Fibroblast of mammary gland (primary cell): ENCODE results near the gene ATG9B.
A peak's percentile ranks its signal among the peaks of the same experiment; 100 is the strongest.

Source experiments
- DNase-seq: peaks from one replicate; pipeline ENCODE4 v3.0.0-alpha.2; 2010; ENCODE audit warnings: low read depth
- H3K4me3 ChIP-seq: 2 replicates; pipeline ENCODE4 v1.5.1; 2011; ENCODE audit warnings: low read depth, mild to moderate bottlenecking, low read length, moderate library complexity; ENCODE audit not compliant: control insufficient read depth
- TF ChIP-seq, protein P1 (sequence below): conservative IDR thresholded peaks from 2 replicates; pipeline ENCODE4 v1.5.1; 2011; ENCODE audit warnings: low read depth, low read length, inconsistent platforms; ENCODE audit not compliant: control insufficient read depth, insufficient read depth

Gene ATG9B

DNA sequence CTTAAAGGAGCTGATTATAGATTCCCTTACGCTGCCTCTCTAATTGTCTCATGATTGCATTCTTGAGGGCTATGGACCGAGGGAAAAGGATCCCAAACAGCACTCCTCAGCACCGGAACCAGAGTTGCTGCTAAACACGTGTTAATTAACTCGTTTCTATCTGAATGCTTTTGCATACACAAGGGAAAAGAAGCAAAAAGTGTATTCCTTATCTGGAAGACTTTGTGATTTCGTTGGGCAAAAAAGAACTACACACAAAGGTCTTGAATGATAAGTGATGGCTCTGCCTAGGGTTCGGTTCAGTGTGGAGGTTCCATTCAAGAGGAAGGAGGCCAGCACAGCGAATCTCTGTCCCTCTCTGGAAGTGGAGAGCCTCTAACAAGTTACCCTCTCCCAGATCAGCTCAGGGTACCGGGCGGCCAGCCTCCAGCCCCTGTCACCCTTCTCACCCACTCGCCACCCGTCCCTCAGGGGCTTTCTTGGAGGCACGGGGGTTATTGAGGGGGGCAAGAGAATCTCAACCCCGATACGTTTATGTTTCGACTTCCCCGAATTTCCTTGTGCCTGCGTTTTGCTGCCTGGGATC is 34.6 kb upstream of the ATG9B start:
- peak; percentile 43 for DNase-seq
- TF ChIP-seq, protein P1, sequence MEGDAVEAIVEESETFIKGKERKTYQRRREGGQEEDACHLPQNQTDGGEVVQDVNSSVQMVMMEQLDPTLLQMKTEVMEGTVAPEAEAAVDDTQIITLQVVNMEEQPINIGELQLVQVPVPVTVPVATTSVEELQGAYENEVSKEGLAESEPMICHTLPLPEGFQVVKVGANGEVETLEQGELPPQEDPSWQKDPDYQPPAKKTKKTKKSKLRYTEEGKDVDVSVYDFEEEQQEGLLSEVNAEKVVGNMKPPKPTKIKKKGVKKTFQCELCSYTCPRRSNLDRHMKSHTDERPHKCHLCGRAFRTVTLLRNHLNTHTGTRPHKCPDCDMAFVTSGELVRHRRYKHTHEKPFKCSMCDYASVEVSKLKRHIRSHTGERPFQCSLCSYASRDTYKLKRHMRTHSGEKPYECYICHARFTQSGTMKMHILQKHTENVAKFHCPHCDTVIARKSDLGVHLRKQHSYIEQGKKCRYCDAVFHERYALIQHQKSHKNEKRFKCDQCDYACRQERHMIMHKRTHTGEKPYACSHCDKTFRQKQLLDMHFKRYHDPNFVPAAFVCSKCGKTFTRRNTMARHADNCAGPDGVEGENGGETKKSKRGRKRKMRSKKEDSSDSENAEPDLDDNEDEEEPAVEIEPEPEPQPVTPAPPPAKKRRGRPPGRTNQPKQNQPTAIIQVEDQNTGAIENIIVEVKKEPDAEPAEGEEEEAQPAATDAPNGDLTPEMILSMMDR: no peak
- peak overlapping the region; percentile 78 for H3K4me3 ChIP-seq

DNA sequence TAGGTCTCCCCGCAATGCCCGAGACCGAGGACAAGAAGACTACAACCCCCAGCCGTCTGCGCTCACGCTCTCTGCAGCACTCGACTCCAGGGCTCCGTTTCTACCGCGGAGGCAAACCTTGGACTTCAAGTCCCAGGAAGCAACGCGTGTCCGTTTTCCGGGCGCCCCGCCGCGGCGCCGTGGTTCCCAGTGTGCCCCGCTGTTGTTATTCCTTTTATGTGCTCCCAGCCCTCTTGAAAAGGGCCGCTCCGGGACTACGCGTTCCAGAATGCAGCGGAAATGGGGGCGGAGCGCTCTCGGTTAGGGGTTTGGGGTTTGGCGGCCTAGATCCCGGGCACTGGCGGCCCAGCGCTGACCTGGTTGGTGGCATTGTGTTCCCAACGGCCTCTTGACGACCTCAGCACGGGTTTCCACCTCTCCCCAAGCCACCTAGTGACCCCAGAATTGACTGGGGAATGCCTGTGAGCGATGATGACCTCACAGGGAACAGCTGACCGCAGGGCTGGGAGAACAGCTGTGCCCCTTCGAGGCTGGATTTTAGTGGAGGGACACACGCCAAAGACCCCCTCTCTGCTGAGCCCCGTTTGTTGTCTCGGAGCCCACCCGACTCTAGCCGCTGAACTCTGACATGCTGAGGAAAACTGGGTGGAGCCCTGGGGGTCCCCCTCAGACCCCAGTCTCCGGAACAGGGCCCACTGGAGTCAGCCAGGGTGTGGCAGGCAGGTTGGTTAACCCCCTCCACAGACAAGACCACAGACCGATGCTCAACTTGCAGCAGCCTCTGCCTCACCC is 33.9 kb upstream of the ATG9B start:
- H3K4me3 ChIP-seq: peak overlapping the region; percentile 78
- DNase-seq: peak; percentile 99
- TF ChIP-seq, protein P1: no peak

DNA sequence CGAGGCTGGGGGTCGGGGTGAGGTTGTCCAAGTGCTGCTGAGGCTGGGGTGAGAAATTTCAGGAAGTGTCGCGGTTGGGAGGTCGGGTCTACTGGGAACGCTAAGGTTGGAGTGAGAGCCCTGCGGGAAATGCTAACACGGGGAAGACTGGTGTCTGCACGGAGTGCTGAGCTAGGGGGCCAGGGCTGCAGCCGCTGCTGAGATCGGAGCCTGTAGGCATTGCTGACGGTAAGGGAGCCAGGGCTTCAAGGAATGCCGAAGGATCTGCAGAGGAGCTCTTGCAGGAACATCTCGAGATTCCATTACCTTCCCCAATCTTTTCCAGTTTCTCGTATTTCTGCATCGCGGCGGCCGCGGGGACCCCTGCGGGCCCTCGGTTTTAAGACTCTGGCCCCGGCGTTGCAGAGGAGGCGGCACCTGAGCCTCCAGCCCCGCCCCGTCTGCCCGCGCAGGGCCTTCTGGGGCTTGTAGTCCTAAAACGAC is 33.3 kb upstream of the ATG9B start, which contains the start of gene CDK5:
Gene CDK5 (minus strand): TSS at position 392 of the 483 bp plus-strand sequence. CDS start 49 bp downstream, at position 343.
- DNase-seq: no peak
- TF ChIP-seq, protein P1: no peak

DNA sequence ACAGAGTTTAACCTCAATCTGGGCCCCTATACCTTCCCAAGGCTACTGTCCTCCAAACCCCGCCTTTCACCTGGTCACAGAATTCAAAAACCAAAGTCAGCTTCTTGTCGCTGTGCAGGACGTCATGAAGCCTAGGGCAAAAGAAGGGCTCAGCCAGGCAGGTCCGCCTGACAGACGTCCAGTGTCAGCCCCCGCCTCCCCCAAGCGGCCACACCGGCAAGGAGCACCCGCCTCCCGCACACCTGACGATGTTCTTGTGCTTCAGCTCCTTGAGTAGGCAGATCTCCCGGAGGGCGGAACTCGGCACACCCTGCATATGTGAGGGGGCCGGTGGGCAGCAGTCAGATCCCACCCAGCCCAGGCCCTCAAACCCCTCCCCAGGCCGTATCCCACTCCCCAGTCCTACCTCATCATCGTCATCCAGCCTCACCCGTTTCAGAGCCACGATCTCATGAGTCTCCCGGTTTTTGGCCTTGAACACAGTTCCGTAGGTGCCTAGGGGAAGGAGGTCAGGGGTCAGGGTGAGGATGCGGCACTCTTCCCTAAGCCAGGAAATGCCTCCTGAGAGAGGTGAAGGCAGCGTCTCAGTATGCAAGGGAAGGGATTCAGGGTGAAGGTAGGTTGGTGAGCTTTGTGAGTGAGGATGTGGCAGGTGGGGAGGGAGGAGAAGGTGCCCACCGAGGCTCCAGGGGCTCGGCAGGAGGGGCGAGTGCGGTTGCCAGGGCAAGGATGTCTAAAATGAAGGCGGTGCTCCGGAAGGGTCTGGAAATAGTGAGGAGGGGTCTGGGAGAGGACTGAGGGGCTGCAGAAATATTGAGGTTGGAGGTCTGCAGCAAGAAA is 32.6 kb upstream of the ATG9B start:
- TF ChIP-seq, protein P1: no peak
- DNase-seq: no peak
- peak overlapping the region; percentile 78 for H3K4me3 ChIP-seq

More for the DNA sequence above, 33.3 kb upstream of the ATG9B start, which contains the start of gene CDK5:
- peak within 1 kb of the TSS; percentile 78 for H3K4me3 ChIP-seq

DNA sequence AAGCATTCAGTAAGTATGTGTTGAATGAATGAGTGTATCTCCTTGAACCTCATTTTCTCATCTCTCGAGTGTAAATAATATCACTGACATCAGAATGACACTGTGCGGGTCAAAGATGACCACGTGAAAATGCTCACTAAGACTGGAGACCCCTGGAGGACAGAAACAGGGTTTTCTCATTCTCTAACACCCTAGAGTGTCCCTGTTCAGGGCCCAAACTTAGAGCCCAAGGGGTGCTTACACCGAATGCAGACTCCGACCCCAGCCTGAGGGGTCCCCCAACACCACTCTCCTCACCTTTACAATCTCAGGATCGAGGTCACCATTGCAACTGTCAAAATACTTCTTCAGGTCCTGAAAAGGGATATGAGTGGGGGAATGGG is 32.0 kb upstream of the ATG9B start:
- TF ChIP-seq, protein P1: no peak
- no peak overlapping the region for H3K4me3 ChIP-seq
- DNase-seq: no peak

DNA sequence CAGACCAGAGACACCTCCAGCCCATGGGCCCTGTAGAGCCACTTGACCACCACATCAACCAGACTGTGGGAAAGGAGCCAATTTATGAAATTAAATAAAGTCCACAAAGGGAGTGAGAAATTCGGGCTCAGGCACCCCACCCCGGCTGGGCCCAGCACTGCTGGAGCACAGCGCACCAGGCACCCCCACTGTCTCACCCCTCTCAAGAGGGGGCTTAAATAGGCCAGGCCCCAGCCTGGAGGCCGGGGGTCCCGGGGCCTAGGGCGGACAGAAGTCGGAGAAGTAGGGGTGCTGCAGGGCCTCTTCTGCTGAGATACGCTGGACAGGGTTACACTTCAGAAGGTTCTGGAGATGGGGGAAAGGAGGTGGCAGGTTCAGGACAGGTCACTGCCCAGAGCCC is 29.5 kb upstream of the ATG9B start:
- H3K4me3 ChIP-seq: no peak overlapping the region
- DNase-seq: no peak
- TF ChIP-seq, protein P1: no peak
